ENCODE data around the gene KMT2D. TPM values are rescaled to one million over a fixed set of nuclear protein-coding genes. Genes with fewer than 3 reads are reported as not detected.
A peak's percentile ranks its signal among the peaks of the same experiment; 100 is the strongest.

The KMT2D gene
- total RNA-seq, 2 experiments from 2014 or later, result 47.9 to 49.0 TPM

DNA sequence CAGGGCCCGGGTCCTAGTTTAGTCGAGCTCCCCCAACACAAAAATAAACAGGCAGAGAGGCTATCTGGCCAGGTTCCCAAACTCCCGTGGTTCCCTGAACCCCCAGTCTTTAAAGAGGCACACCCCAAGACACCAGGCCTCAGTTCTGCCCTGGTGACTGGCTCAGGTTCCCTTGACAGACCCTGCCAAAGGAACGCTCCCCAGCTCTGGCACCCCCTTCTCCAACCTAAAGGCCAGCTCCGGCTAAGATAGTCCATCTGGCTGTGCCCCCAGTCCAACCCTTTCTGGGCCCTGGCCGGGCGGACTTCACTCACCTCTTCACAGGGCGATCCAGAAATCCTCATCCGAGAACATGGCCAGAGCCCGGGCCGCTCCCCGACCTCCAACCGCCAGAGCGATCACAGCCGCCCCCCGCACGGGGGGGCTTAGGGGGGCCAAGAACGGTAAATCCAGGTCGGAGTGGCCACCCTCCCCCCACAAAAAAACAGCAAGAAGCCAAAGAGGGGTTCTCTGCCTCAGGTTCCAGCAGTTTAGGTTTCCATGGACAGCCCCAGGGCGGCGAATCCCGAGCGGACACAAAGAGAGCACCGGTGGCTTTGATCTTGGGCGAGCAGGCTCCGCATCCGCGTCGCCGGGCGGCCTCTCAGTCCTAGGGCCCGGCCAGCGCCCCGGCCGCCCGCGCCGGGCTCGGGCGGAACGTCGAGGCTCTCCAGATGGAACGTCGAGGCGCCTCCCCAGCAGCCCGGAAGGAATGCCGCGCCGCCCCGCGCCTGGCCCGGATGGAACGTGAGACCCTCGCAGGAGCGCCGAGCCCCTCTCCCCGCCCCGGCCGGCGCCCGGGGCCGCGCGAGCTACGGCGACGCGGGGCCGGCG lies 1.1 kb downstream of the KMT2D start:
- ChIA-PET CTCF (interaction anchor here (0.8 to 3.6 kb wide), 7 partner anchors 10 to 71 kb away, joined by 3 to 17 read pairs (median 9); partner anchors contain the start of genes RHEBL1 and TUBA1B), POLR2A (interaction anchor here (1.4 to 1.5 kb wide), 2 partner anchors 10 kb away, joined by 4 read pairs; partner anchors contain the start of gene RHEBL1)
- H3K9me3 Mint-ChIP-seq, result no peaks in the 10 kb centered on the region
- H3K27me3 Mint-ChIP-seq, result no peaks in the 10 kb centered on the region
- peak overlapping the region; percentile 85 for H3K27ac Mint-ChIP-seq
- H3K4me1 Mint-ChIP-seq (ENCODE audit: low read depth), result peaks cover 52% of the 10 kb centered on the region
- intact Hi-C loops (cut with micrococcal nuclease), result loop anchor here (1.0 to 5.0 kb wide), 4 partner anchors 11 to 178 kb away; partner anchors contain the start of genes TUBA1A and TUBA1B
- DNase-seq, result peak; percentile 37
- H3K4me3 Mint-ChIP-seq, result peak overlapping the region; percentile 94
- H3K36me3 Mint-ChIP-seq, result peaks cover 15% of the 10 kb centered on the region

DNA sequence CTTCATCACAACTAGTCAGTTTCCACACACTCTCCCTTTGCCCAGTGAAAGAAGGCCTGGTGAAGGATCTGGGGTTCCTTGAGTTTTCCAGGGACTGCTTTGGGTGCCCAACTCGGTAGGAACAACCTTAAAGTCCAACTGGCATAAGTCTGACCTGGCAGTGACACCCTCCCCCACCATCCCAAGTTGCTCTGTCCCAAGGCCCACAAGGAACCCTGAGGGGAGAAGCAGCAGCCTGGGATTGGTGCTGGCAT lies 1.6 kb downstream of the KMT2D start:
- peaks cover 51% of the 10 kb centered on the region for H3K4me1 Mint-ChIP-seq (ENCODE audit: low read depth)
- CTCF ChIA-PET, result interaction anchor here (0.8 to 3.6 kb wide), 7 partner anchors 11 to 72 kb away, joined by 3 to 17 read pairs (median 9); partner anchors contain the start of genes RHEBL1 and TUBA1B
- H3K27ac Mint-ChIP-seq, result peak overlapping the region; percentile 85
- no peaks in the 10 kb centered on the region for H3K27me3 Mint-ChIP-seq
- peak overlapping the region; percentile 94 for H3K4me3 Mint-ChIP-seq
- DNase-seq, result peak; percentile 15
- H3K9me3 Mint-ChIP-seq, result no peaks in the 10 kb centered on the region
- peaks cover 13% of the 10 kb centered on the region for H3K36me3 Mint-ChIP-seq
- POLR2A ChIA-PET, result interaction anchor here (0.8 to 1.5 kb wide), 2 partner anchors 11 to 41 kb away, joined by 3 to 4 read pairs; partner anchors contain the start of gene RHEBL1
- intact Hi-C loops (cut with micrococcal nuclease), result loop anchor here (5.0 kb wide), 2 partner anchors 73 to 178 kb away; partner anchors contain the start of gene TUBA1B

DNA sequence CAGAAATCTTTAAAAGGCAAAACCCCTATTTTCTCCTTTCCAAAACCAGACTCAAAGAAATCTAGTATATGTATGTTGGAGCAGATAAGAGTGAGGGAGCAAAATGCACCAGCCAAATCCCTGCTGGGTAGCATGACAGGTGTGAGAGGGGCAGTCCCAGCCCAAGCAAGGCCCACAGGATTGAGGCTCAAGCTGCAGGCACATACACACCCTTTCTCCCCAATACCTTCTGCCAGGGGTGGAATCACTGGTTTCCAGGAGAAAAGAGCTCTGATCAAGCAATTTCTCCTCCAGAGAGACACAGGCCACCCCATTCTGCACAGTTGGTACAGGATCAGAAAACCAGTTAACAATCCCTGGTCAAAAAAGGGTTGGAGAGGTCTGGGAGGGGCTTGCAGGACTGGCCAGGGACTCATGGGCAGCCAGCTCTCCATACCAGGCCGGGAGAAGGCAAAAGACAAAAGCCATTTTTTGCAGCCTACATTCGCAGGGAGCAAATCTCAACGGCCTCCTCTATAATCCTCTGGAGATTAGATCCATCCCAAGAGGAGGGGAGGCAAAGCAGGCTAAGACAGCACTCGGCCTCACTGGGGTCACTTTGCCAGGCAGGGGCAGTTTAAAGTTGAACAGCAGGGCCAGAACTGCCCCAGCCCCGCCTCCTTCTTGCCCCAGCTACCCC lies 2.1 kb downstream of the KMT2D start:
- peaks cover 46% of the 10 kb centered on the region for H3K4me1 Mint-ChIP-seq (ENCODE audit: low read depth)
- ChIA-PET POLR2A (interaction anchor here (0.8 to 1.5 kb wide), 3 partner anchors 11 to 41 kb away, joined by 3 to 5 read pairs (median 4); partner anchors contain the start of gene RHEBL1), CTCF (interaction anchor here (0.8 to 3.6 kb wide), 7 partner anchors 11 to 61 kb away, joined by 3 to 17 read pairs (median 9); partner anchors contain the start of gene RHEBL1)
- peak overlapping the region; percentile 94 for H3K4me3 Mint-ChIP-seq
- H3K27me3 Mint-ChIP-seq, result no peaks in the 10 kb centered on the region
- peak overlapping the region; percentile 85 for H3K27ac Mint-ChIP-seq
- no peaks in the 10 kb centered on the region for H3K9me3 Mint-ChIP-seq
- H3K36me3 Mint-ChIP-seq, result peaks cover 14% of the 10 kb centered on the region
- DNase-seq, result no peak
- intact Hi-C loops (cut with micrococcal nuclease), result loop anchor here (5.0 kb wide), 2 partner anchors 74 to 179 kb away; partner anchors contain the start of gene TUBA1B

DNA sequence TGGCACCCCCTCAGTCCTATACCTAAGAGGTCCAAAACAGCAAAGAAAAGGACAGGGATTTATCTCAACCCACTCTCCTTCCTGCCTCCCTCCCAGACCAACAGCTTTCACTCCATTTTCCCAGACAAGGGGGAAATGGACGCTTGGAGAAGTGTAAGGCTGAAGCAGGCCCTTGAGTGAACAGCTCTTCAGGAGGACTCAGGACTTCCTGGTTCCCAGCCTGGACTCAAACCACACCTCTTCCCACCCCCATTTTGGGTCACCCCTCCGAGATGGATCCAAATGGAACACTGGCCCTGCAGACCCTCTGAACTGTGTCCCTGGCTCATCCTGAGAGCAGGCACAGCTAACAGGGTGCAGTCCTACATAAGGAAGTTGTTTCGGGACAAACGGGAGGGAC lies 2.7 kb downstream of the KMT2D start:
- H3K4me1 Mint-ChIP-seq (ENCODE audit: low read depth), result peaks cover 46% of the 10 kb centered on the region
- peak overlapping the region; percentile 85 for H3K27ac Mint-ChIP-seq
- ChIA-PET CTCF (interaction anchor here (0.9 to 3.6 kb wide), 6 partner anchors 14 to 61 kb away, joined by 3 to 17 read pairs (median 6); no protein-coding TSS in a partner anchor), POLR2A (interaction anchor here (1.1 to 1.5 kb wide), 3 partner anchors 12 to 72 kb away, joined by 3 to 5 read pairs (median 3); partner anchors contain the start of genes PRKAG1 and RHEBL1)
- DNase-seq, result no peak
- H3K36me3 Mint-ChIP-seq, result peaks cover 20% of the 10 kb centered on the region
- no peaks in the 10 kb centered on the region for H3K9me3 Mint-ChIP-seq
- H3K4me3 Mint-ChIP-seq, result peak overlapping the region; percentile 94
- intact Hi-C loops (cut with micrococcal nuclease), result loop anchor here (2.0 to 5.0 kb wide), 3 partner anchors 39 to 179 kb away; partner anchors contain the start of genes PRKAG1 and TUBA1B
- no peaks in the 10 kb centered on the region for H3K27me3 Mint-ChIP-seq

DNA sequence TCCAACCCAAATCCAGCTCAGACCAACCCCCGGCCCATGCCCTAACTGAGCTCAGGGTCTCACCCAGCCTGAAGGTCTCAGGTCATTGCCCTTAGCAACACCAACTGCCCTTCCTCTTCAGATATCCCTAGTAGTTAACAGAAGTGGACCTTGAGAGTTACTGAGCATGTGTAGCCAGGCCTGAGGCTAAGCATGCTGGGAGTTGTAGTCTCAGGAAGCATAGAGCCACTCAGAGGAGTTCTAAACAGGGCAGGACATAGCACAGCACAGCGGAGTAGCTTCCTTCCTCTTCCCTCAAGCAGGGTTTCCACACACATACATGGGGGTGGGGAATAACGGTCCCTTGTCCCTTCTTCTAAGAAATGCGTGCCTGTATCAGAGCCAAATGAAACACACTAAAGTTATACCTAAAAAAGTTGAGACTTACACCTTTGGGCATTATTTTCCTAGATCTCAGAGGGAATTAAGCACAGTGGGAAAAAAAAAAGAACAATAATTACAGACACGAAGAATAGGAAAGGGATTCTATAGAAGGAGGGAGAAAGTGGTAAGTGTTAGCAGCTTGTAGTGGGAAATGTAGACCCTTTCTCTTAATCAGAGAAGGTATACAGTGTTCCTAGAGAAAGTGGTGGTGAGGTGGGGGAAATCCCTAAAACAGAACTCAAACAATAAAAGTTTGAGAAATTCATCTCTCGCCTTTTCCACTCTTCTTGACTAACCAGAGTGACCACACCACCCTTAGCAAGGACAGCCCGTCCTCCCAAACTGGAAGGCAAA lies 4.4 kb downstream of the KMT2D start:
- ChIA-PET CTCF (interaction anchor here (0.7 to 3.1 kb wide), 9 partner anchors 8 to 179 kb away, joined by 3 to 30 read pairs (median 7); partner anchors contain the start of gene RHEBL1), POLR2A (interaction anchor here (0.8 to 1.3 kb wide), 3 partner anchors 23 to 76 kb away, joined by 3 to 5 read pairs (median 4); partner anchors contain the start of genes PRKAG1 and TUBA1B)
- no peaks in the 10 kb centered on the region for H3K27me3 Mint-ChIP-seq
- DNase-seq, result peak; percentile 67
- peaks cover 34% of the 10 kb centered on the region for H3K36me3 Mint-ChIP-seq
- peaks cover 43% of the 10 kb centered on the region for H3K4me1 Mint-ChIP-seq (ENCODE audit: low read depth)
- H3K27ac Mint-ChIP-seq, result peak overlapping the region; percentile 85
- no peaks in the 10 kb centered on the region for H3K9me3 Mint-ChIP-seq
- peak overlapping the region; percentile 94 for H3K4me3 Mint-ChIP-seq
- intact Hi-C loops (cut with micrococcal nuclease), result loop anchor here (2.0 to 5.0 kb wide), 3 partner anchors 37 to 181 kb away; partner anchors contain the start of genes PRKAG1 and TUBA1B

DNA sequence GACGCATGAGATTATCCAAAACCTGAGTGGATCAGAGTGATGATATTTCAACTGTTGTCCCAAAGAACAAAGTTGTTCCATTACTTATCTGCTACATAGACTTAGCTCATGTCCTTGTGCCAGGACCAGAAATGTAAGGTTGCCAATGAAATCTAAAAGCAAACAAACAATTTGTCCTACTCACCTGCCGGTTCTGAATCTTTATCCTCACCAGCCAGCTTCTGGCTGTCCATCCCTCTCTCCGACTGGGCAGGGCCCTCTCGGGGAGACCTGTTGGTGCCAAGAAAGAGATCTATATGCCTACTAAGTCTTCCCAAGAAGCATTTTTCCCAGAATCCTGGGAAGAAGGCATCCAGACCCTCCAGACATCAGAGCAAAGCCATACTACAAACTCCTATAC lies 5.5 kb downstream of the KMT2D start:
- H3K4me3 Mint-ChIP-seq, result no peak overlapping the region
- no peaks in the 10 kb centered on the region for H3K27me3 Mint-ChIP-seq
- H3K27ac Mint-ChIP-seq, result no peak overlapping the region
- CTCF ChIA-PET, result interaction anchor here (0.7 to 3.1 kb wide), 7 partner anchors 9 to 58 kb away, joined by 3 to 30 read pairs (median 9); no protein-coding TSS in a partner anchor
- peaks cover 38% of the 10 kb centered on the region for H3K36me3 Mint-ChIP-seq
- POLR2A ChIA-PET, result no interaction called here
- intact Hi-C loops (cut with micrococcal nuclease), result loop anchor here (5.0 kb wide), 2 partner anchors 77 to 182 kb away; partner anchors contain the start of gene TUBA1B
- H3K4me1 Mint-ChIP-seq (ENCODE audit: low read depth), result peaks cover 40% of the 10 kb centered on the region
- no peak for DNase-seq
- no peaks in the 10 kb centered on the region for H3K9me3 Mint-ChIP-seq

DNA sequence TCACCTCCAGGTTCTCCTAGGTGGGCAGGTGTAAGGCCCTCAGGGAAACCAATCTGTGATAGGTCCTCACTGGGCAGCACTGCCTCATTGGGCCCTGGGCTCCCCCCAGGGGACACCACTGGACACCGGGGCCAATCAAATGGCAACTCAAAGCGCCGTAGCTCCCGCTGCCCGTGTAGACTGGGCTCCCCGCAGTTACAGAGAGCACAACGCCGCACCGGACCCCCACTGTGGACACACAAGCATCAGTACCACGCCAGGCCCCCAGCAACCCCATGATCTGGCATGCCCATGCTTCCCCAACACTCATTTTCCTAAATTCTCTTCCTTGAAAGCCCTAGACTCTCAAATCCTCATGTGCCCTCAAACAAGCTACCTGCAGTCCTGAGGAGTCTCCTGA lies 6.1 kb downstream of the KMT2D start:
- POLR2A ChIA-PET, result no interaction called here
- peaks cover 37% of the 10 kb centered on the region for H3K36me3 Mint-ChIP-seq
- no peaks in the 10 kb centered on the region for H3K9me3 Mint-ChIP-seq
- intact Hi-C loops (cut with micrococcal nuclease), result no loop called here
- H3K27ac Mint-ChIP-seq, result no peak overlapping the region
- DNase-seq, result no peak
- CTCF ChIA-PET, result interaction anchor here (2.0 to 3.1 kb wide), 5 partner anchors 9 to 58 kb away, joined by 6 to 30 read pairs (median 11); no protein-coding TSS in a partner anchor
- H3K27me3 Mint-ChIP-seq, result no peaks in the 10 kb centered on the region
- H3K4me3 Mint-ChIP-seq, result no peak overlapping the region
- peaks cover 40% of the 10 kb centered on the region for H3K4me1 Mint-ChIP-seq (ENCODE audit: low read depth)

DNA sequence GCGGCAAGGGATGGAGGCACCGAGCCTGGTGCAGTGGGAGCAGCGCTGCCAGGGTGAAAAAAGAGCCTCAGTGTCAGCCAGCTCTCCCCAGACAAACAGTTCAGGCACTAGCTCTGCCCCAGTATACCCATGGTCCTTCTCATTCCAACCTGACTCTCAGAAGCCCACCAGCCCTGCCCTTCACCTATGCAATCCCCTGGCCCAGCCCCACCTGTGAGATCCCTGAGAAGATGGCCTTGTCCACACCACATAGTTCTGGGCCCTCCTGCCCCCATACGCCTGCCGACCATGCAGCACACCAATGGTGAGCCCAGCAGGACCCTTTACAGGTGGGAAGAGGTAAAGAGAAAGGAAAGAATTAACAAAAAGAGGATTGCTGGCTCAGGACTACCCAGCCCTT lies 6.5 kb downstream of the KMT2D start:
- CTCF ChIA-PET, result interaction anchor here (0.8 to 2.5 kb wide), 4 partner anchors 10 to 34 kb away, joined by 3 to 11 read pairs (median 7); no protein-coding TSS in a partner anchor
- no peak overlapping the region for H3K4me3 Mint-ChIP-seq
- H3K27me3 Mint-ChIP-seq, result no peaks in the 10 kb centered on the region
- no peaks in the 10 kb centered on the region for H3K9me3 Mint-ChIP-seq
- no peak overlapping the region for H3K27ac Mint-ChIP-seq
- POLR2A ChIA-PET, result no interaction called here
- peaks cover 36% of the 10 kb centered on the region for H3K36me3 Mint-ChIP-seq
- intact Hi-C loops (cut with micrococcal nuclease), result no loop called here
- H3K4me1 Mint-ChIP-seq (ENCODE audit: low read depth), result peaks cover 40% of the 10 kb centered on the region
- DNase-seq, result no peak

DNA sequence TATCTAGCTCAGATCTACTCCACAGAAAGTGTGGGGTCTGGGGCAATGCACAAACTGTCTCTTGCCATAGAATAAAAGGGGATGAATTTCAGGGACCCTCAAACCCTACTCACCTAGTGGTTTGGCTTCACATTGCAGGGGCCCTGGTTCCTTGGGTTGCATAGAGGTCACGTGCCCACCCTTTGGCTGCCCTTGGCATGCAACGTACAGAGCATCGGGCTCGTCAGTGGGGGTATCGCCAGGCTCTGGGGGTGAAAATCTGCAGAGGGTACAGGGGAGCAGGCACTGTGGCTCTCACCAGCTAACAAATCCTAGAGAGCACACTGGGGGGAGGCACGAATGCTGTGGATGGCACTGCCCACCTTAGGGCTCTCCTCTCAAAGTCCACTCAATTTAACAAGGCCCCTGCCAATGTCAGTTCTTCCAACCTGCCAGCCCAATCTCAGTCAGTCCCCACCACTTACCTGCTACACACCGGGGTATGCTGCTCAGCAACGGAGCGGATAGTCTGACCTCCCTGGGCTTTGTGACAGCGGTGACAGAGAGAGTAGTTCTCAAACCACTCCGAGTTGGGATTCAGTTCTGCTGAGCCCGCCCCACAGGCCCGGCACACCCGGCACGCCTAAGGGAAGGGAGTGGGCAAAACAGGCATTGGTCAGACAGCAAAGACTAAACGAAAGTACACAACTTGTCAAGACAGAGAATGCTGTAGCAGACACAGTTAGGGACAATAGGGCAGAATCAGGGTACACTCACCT lies 8.0 kb downstream of the KMT2D start:
- Mint-ChIP-seq H3K27ac (no peak overlapping the region), H3K27me3 (no peaks in the 10 kb centered on the region), H3K9me3 (no peaks in the 10 kb centered on the region), H3K4me1 (ENCODE audit: low read depth) (peaks cover 31% of the 10 kb centered on the region), H3K36me3 (peaks cover 50% of the 10 kb centered on the region), H3K4me3 (no peak overlapping the region)
- ChIA-PET CTCF (interaction anchor here (1.2 kb wide), 1 partner anchor 9 kb away, joined by 5 read pairs; no protein-coding TSS in a partner anchor), POLR2A (no interaction called here)
- intact Hi-C loops (cut with micrococcal nuclease), result no loop called here
- DNase-seq, result no peak

DNA sequence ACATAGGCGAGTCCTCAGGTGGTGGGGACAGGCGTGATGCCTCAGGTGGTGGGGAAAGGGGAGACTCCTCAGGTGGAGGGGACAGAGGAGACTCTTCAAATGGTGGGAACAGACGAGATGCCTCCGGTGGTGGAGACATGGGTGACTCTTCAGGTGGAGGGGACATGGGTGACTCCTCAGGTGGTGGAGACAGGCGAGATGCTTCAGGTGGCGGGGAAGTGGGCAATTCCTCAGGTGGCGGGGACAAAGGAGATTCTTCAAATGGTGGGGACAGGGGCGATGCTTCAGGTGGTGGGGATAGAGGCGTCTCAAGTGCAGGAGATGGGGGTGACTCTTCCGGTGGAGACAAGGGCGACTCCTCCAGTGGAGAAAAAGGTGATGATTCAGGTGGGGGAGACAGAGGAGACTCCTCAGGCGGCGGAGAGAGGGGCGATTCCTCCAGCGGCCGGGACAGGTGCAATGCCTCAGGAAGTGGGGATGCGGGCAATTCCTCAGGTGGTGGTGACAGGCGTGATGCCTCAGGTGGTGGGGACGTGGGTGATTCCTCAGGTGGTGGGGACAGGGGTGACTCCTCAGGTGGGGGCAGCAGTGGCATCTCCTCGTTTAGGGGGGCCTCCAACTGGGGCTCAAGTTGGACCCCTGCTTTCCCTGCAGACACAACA lies 8.7 kb downstream of the KMT2D start:
- Mint-ChIP-seq H3K27me3 (no peaks in the 10 kb centered on the region), H3K4me1 (ENCODE audit: low read depth) (peaks cover 24% of the 10 kb centered on the region), H3K36me3 (peaks cover 55% of the 10 kb centered on the region), H3K27ac (no peak overlapping the region), H3K9me3 (no peaks in the 10 kb centered on the region), H3K4me3 (no peak overlapping the region)
- ChIA-PET CTCF (no interaction called here), POLR2A (no interaction called here)
- no peak for DNase-seq
- intact Hi-C loops (cut with micrococcal nuclease), result no loop called here

All from activated CD4-positive, alpha-beta memory T cell treated with anti-CD3 and anti-CD28 coated beads for 36 hours (primary cell).